ENCODE measurements around the gene CSNK1G3.

DNA sequence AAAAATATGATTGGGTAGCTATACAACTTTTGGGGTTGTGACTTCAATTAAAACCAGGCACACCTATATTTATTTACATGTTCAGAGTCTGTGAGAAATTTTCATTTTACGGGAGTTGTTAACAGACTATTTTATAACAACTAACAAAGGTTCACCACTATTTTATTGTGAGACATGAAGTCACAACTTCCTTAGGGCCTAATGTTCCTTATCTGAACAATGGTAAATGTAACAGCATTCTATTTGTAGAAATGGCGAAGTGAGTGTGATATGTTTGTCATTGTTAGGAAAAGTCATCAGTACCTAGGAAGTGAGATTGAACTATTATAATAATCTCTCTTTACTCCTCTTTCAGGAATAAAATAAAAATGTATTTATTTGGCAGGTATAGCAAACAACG is 67.4 kb downstream of the CSNK1G3 start:
- no peak for TF ChIP-seq EZH2phosphoT487 (IDR thresholded peaks at IDR 0.05; ENCODE audit: insufficient read depth, low read depth)
- no peak for TF ChIP-seq EZH2 (IDR thresholded peaks at IDR 0.05; ENCODE audit: insufficient read depth, poor library complexity, severe bottlenecking)

All from GM23248 (cell line).